ENCODE data around the gene ZNF334. TPM values are rescaled to one million over a fixed set of nuclear protein-coding genes. Genes with fewer than 3 reads are reported as not detected.

Gene ZNF334
- total RNA-seq, 1 experiment from 2014 or later, result 18.7 TPM

DNA sequence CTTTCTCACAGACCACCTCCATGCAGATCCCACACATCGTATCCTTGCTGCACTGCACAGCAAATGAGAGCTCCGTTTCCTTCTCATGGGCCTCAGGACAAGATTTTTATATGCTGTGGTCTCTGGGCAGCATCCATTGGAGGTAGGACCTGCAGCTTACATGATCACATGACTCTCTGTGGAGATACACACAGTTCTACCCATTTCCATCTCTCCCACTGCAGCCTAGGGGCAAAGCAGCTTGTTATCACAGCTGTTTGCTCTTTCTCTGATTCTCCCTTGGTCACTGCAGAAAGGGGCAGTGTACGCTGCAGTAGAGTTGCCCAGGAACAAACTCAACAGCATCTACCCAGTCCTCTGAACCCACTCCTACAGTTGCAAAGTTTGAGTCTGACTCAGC lies 48.9 kb downstream of the ZNF334 start (continued):
- TF ChIP-seq, protein P1, sequence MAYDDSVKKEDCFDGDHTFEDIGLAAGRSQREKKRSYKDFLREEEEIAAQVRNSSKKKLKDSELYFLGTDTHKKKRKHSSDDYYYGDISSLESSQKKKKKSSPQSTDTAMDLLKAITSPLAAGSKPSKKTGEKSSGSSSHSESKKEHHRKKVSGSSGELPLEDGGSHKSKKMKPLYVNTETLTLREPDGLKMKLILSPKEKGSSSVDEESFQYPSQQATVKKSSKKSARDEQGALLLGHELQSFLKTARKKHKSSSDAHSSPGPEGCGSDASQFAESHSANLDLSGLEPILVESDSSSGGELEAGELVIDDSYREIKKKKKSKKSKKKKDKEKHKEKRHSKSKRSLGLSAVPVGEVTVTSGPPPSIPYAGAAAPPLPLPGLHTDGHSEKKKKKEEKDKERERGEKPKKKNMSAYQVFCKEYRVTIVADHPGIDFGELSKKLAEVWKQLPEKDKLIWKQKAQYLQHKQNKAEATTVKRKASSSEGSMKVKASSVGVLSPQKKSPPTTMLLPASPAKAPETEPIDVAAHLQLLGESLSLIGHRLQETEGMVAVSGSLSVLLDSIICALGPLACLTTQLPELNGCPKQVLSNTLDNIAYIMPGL (CRISPR knock-in tag; IDR thresholded peaks at IDR 0.05), result no peak
- TF ChIP-seq, protein P2, sequence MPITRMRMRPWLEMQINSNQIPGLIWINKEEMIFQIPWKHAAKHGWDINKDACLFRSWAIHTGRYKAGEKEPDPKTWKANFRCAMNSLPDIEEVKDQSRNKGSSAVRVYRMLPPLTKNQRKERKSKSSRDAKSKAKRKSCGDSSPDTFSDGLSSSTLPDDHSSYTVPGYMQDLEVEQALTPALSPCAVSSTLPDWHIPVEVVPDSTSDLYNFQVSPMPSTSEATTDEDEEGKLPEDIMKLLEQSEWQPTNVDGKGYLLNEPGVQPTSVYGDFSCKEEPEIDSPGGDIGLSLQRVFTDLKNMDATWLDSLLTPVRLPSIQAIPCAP (CRISPR knock-in tag; IDR thresholded peaks at IDR 0.05), result no peak
- TF ChIP-seq, protein P3, sequence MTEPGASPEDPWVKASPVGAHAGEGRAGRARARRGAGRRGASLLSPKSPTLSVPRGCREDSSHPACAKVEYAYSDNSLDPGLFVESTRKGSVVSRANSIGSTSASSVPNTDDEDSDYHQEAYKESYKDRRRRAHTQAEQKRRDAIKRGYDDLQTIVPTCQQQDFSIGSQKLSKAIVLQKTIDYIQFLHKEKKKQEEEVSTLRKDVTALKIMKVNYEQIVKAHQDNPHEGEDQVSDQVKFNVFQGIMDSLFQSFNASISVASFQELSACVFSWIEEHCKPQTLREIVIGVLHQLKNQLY (CRISPR knock-in tag; IDR thresholded peaks at IDR 0.05), result no peak
- TF ChIP-seq, protein P4, sequence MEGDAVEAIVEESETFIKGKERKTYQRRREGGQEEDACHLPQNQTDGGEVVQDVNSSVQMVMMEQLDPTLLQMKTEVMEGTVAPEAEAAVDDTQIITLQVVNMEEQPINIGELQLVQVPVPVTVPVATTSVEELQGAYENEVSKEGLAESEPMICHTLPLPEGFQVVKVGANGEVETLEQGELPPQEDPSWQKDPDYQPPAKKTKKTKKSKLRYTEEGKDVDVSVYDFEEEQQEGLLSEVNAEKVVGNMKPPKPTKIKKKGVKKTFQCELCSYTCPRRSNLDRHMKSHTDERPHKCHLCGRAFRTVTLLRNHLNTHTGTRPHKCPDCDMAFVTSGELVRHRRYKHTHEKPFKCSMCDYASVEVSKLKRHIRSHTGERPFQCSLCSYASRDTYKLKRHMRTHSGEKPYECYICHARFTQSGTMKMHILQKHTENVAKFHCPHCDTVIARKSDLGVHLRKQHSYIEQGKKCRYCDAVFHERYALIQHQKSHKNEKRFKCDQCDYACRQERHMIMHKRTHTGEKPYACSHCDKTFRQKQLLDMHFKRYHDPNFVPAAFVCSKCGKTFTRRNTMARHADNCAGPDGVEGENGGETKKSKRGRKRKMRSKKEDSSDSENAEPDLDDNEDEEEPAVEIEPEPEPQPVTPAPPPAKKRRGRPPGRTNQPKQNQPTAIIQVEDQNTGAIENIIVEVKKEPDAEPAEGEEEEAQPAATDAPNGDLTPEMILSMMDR (IDR thresholded peaks at IDR 0.05), result no peak
- TF ChIP-seq, protein P5, sequence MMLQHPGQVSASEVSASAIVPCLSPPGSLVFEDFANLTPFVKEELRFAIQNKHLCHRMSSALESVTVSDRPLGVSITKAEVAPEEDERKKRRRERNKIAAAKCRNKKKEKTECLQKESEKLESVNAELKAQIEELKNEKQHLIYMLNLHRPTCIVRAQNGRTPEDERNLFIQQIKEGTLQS (CRISPR knock-in tag; conservative IDR thresholded peaks at IDR 0.05), result no peak
- TF ChIP-seq ZBTB21 (CRISPR knock-in tag; IDR thresholded peaks at IDR 0.05; ENCODE audit: borderline replicate concordance), result no peak

DNA sequence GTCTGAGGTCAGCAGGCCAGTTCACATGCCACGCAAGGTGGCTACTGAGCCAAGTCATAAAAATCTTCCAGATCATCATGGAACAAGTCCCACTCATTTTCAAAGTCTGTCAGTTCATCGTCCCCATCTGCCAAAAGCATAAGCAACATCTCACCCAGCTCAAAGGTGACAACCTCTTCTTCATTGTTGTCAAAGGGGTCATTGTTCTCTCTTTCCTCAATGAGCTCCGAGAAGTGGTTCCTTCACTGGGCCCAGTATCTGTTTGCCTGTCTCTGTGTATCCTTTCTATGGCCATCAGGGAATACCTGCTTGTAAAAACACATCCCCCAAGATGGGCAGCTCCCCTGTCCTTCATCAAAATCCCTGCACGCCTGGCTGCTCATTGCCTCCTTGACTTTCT lies 49.5 kb downstream of the ZNF334 start:
- ATAC-seq (no peak), DNase-seq (ENCODE audit: low spot score) (no peak)
- Mint-ChIP-seq H3K4me3 (no peak overlapping the region), H3K27me3 (ENCODE audit: low read depth) (no peaks in the 10 kb centered on the region), H3K36me3 (no peaks in the 10 kb centered on the region), H3K27ac (no peak overlapping the region), H3K4me1 (peaks cover 17% of the 10 kb centered on the region), H3K9me3 (no peaks in the 10 kb centered on the region)
- POLR2A ChIA-PET, result no interaction called here
- CTCF ChIA-PET, result interaction anchor here (0.9 kb wide), 1 partner anchor 26 kb away, joined by 4 read pairs; no protein-coding TSS in a partner anchor
- TF ChIP-seq, protein P6, sequence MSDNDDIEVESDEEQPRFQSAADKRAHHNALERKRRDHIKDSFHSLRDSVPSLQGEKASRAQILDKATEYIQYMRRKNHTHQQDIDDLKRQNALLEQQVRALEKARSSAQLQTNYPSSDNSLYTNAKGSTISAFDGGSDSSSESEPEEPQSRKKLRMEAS (CRISPR knock-in tag; IDR thresholded peaks at IDR 0.05), result no peak

DNA sequence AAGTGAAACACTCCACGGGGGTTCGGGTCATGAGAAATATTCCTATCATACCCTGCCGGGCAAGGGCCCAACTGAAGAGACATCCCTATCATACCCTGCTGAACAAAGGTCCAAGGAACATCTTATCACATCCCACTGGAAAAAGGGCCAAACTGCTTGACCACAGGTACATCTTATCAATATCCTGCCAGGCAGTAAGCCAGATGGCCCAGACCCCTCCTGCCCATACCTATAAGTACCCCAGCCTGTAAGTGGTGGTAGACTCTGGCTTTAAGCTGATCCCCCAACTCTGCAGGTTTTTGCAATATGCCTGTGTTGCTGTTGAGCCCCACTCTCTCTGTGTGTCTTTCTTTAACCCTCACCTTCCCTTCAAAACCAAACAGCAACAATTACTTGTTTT lies 51.6 kb downstream of the ZNF334 start:
- Mint-ChIP-seq H3K36me3 (peaks cover 15% of the 10 kb centered on the region), H3K27me3 (ENCODE audit: low read depth) (0 out of 2 replicates have a peak, but pooled peaks cover 4% of the 10 kb centered on the region), H3K27ac (no peak overlapping the region), H3K9me3 (peaks cover 10% of the 10 kb centered on the region), H3K4me1 (peaks cover 34% of the 10 kb centered on the region), H3K4me3 (no peak overlapping the region)
- CTCF ChIA-PET, result no interaction called here
- TF ChIP-seq, protein P7, sequence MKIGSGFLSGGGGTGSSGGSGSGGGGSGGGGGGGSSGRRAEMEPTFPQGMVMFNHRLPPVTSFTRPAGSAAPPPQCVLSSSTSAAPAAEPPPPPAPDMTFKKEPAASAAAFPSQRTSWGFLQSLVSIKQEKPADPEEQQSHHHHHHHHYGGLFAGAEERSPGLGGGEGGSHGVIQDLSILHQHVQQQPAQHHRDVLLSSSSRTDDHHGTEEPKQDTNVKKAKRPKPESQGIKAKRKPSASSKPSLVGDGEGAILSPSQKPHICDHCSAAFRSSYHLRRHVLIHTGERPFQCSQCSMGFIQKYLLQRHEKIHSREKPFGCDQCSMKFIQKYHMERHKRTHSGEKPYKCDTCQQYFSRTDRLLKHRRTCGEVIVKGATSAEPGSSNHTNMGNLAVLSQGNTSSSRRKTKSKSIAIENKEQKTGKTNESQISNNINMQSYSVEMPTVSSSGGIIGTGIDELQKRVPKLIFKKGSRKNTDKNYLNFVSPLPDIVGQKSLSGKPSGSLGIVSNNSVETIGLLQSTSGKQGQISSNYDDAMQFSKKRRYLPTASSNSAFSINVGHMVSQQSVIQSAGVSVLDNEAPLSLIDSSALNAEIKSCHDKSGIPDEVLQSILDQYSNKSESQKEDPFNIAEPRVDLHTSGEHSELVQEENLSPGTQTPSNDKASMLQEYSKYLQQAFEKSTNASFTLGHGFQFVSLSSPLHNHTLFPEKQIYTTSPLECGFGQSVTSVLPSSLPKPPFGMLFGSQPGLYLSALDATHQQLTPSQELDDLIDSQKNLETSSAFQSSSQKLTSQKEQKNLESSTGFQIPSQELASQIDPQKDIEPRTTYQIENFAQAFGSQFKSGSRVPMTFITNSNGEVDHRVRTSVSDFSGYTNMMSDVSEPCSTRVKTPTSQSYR (CRISPR knock-in tag; IDR thresholded peaks at IDR 0.05), result no peak
- TF ChIP-seq EMX1 (CRISPR knock-in tag; IDR thresholded peaks at IDR 0.05) (no peak), MXD4 (CRISPR knock-in tag; IDR thresholded peaks at IDR 0.05; ENCODE audit: borderline replicate concordance) (no peak)
- TF ChIP-seq, protein P8, sequence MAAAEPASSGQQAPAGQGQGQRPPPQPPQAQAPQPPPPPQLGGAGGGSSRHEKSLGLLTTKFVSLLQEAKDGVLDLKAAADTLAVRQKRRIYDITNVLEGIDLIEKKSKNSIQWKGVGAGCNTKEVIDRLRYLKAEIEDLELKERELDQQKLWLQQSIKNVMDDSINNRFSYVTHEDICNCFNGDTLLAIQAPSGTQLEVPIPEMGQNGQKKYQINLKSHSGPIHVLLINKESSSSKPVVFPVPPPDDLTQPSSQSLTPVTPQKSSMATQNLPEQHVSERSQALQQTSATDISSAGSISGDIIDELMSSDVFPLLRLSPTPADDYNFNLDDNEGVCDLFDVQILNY (CRISPR knock-in tag; IDR thresholded peaks at IDR 0.05), result no peak
- TF ChIP-seq, protein P9, sequence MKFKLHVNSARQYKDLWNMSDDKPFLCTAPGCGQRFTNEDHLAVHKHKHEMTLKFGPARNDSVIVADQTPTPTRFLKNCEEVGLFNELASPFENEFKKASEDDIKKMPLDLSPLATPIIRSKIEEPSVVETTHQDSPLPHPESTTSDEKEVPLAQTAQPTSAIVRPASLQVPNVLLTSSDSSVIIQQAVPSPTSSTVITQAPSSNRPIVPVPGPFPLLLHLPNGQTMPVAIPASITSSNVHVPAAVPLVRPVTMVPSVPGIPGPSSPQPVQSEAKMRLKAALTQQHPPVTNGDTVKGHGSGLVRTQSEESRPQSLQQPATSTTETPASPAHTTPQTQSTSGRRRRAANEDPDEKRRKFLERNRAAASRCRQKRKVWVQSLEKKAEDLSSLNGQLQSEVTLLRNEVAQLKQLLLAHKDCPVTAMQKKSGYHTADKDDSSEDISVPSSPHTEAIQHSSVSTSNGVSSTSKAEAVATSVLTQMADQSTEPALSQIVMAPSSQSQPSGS (CRISPR knock-in tag; IDR thresholded peaks at IDR 0.05; ENCODE audit: borderline replicate concordance, low read depth), result no peak
- ATAC-seq, result no peak
- POLR2A ChIA-PET, result no interaction called here
- no peak for DNase-seq (ENCODE audit: low spot score)
